NCI-H2029 (cell line): ENCODE results near the gene CLEC4F.
"Not testable (repeated sequence)": the region's sequence is repeated elsewhere in the genome, so short reads cannot be mapped to it uniquely, and the experiment has no call there.

Experiments used
- DNase-seq: peaks from one replicate; lab custom pipeline; 2025; lab: John Stamatoyannopoulos, UW

The CLEC4F gene

DNA sequence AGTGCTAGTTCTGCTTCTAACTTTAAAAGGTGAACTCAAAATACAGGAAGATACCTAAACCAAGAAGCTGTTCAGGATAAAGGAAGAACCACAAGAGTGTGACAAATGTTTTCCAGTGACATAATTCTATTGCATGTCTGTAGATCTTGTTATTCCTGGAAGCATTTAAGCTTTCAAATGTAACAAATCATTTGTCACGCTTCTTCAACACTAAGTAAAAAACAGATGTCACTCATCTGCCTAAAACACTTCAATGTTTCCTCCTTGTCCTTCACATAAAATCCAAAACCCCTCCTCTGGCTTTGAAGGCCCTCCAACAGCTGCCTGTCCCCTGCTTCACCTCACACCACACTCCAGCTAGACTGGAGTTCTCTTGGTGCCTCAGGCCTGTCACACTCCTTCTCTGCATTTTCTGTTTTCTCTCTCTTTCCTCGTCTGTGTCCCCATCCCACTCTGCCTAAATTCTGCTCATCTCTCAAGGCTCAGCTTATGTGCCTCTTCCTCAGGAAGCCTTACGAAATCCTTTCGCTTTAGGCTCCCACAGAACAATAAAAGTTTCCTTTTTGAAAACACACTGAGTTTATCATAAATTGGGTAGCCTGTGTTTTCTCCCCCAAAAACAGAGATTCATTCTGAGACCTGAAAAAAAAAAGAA is 6.4 kb upstream of the CLEC4F start:
- DNase-seq = no peak

GRCh38 chr2:70823249-70823648 is 2.9 kb upstream of the CLEC4F start:
- DNase-seq = no peak

DNA sequence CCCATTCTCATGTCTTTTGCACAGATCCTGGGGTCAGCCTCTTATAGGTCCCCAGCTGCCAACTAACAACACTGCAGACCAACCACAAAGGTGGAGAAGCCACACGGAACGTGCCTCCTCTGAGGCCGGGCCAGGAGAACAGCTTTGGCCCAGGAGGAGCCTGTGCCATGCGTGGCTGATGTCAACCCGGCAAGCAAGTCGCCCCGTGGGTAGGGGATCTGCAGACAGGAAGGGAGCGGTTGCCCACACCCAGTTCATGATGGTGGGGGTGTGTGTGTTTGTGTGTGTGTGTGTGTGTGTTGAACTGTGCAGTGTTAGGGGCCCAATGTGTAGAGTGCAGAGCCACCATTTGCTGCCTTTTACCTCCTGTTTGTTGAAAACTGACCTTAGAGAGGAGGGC is 2.4 kb upstream of the CLEC4F start:
- DNase-seq = no peak

DNA sequence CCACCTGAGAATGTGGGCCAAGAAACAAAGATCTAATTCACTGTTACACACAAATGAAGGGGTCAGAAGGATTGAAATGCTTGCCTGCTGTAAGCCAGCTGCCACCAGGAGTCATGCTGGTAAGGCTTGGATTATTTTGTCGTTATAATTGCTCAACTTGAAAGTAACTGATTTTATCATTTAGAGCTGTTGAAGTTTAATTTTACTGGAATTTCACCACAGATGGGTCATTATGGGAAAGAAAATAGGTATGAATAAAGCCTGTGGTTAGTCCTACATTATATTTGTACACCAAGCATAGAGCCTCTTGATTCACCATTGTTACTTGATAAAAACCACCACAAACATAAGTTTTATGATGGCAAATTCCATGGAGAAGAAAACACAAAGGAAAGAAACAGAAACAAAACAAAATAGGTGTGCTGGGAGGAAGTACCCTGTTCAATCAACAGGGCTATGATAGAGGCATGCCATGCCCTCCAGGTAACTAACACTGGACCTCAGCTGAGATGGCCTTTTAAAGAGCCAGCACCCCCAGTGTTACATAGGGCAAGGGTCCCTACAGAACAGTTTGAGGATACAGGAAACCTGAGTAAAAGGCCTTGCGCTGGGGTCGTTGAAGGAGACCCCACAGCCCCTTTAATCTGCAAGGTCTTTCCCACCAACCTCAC is 3.0 kb downstream of the CLEC4F start:
- DNase-seq = no peak

GRCh38 chr2:70816726-70817125 is 3.7 kb downstream of the CLEC4F start:
- DNase-seq = no peak

GRCh38 chr2:70808983-70809958 is 11.1 kb downstream of the CLEC4F start:
- DNase-seq = no peak

DNA sequence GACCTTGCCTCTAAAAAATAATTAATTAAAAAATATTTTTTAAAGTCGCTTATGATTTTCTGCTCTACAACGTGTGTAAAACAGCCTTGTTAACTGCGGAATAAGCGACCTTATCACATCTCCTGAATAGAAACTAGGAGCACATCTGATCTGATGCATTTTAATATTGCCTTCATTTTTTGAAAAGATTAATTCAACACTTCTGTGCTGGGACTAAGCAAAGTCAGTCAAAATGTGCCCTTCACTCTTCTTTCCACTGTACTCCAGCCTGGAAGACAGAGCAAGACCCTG is 12.6 kb downstream of the CLEC4F start:
- no peak for DNase-seq

GRCh38 chr2:70807102-70807827 is 13.1 kb downstream of the CLEC4F start:
- no peak for DNase-seq

DNA sequence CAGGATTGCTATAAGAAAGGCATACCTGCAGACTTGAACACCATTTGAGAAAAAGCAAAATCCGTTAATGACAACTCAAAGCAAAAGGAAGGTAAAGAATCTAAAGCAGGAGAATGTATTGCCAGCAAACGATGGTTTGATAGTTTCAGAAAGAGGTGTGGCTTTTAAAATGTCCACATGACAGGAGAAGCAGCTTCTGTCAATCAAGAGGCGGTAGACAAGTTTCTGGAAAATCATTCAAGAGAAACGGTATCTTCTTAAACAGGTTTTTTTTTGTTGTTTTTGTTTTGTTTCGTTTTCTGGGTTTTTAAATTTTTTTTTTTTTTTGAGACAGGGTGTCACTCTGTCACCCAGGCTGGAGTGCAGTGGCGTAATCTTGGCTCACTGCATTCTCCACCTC is 13.8 kb downstream of the CLEC4F start:
- DNase-seq = no peak

DNA sequence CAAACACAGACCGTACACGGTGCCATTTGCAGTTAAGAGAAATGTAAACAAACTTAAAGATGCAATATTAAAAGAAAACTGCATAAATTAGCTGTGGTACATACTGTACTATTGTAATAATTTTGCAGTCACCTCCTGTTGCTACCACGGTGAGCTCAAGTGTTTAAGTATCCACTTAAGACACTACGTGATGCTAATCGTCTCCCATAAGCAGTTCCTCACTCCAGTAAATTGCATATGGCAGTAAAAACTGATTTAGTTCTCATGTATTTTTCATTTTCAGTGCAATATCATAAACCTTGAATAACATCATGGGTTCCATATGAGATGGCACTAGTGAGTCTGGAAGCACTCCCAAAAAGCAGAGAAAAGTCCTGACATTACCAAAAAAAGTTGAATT is 14.4 kb downstream of the CLEC4F start:
- DNase-seq = peak; percentile 68

DNA sequence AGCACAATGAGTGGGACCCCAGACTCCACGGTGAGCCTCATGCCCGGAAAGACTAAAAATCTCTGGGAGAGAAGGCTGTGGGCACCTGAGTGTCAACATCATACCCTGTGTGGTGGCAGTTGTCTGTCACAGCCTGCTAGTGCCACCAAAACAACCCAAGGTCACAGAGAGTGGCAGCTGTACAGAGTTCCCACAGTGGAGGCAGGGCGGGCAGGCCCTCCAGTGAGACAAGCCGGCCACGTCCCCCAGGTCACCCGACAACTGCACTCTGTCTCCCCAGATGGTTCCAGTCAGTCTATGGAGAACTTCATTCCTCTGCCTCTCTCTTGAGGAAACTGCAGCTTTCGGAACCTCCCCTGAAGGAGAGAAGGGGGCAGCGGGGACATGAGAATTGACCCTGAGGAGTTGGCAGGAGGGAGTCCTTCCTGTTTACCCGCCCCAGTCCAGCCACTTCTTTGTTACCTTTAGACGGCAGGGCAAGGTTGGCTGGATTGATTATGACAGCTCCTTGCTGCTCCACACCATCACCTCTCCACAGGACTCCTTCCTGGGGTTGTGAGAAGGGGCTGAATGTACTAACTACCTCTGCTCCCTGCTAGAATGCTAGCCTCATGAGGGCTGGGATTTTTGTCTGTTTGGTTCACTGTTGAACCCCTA is 18.7 kb downstream of the CLEC4F start:
- no peak for DNase-seq

- DNase-seq = no peak
Observed at GRCh38 chr2:70799706-70800105, 20.7 kb downstream of the CLEC4F start.

DNA sequence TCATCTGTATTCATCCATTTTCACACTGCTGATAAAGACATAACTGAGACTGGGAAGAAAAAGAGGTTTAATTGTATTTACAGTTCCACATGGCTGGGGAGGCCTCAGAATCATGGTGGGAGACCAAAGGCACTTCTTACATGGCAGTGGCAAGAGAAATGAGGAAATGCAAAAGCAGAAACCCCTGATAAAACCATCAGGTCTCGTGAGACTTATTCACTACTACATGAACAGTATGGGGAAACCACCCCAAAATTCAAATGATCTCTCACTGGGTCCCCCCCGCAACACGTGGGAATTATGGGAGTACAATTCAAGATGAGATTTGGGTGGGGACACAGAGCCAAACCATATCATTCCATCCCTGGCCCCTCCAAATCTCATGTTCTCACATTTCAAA is 22.4 kb downstream of the CLEC4F start:
- DNase-seq = not testable (repeated sequence)

DNA sequence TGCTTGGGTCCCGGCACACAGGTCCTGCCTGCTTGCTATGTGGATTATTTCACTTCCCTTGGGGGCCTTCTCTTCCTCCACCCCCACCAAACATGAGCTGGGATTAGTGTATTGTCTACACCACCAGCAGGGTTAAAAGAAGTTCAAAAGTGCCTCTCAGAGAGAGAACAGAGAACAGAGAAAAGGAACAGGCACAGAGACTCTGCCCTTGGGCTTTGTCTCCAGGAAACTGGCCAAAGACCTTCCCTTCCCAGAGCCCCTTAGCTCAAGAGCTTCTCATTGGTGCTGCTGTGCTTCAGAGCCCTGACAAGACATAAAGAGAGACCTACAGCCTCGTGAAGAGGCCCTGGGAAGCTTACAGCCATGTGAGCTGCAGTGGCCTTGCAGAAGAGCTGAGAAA is 22.9 kb downstream of the CLEC4F start:
- DNase-seq = no peak

DNA sequence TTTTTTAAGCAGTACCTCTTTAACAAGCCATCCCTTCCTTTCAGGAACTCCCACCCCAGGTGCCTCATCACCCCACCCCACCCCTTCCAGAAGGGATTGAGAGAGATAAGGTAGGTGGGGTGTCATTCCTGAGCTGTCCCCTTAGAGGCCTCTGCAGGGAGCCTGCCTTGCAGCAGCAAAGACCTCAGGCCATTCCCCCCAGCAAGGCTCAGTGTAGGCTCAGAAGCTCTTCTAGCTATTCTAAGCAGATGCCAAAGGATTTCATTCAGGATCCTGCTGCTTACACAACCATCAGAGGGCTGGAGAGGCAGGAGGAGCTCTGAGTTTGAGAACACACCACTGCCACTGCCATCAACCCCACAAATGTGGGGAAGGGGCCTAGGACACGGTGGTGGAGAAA is 24.1 kb downstream of the CLEC4F start:
- DNase-seq = no peak

- no peak for DNase-seq
Observed at GRCh38 chr2:70795164-70795995, 25.0 kb downstream of the CLEC4F start.

GRCh38 chr2:70793450-70793849 is 26.9 kb downstream of the CLEC4F start:
- no peak for DNase-seq

DNA sequence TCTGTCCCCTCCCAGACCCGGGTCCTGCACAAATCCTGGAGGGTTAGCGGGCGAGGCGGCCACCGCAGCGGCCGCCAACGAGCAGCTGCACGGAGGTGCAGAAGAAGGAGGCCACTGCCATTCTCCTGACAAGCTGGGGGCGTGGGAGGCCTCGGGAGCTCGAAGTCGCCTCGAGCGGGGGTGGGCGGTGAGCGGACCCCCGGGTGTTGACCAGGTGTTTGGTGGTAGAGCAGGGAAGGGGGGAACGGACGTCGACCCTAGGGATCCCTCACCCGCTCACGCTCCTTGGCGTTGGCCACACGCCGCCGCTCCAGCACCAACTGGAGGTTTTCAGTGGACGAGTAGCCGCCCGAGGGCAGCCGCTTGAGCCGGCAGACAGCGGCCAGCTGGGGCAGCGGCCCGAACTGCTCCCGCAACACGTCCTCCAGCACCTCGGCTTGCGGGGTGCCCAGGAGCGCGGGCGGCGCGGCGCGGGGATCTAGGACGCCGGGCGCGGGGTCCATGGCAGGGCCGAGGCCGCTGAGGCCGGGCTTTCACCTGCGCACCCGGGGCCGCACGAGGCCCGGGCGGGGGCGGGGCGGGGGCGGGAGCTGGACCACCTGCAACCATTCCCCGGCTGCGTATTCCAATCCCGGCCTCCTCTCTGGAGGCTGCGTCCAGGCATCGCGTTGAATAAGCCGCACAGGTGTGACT is 30.1 kb downstream of the CLEC4F start, which contains the start of gene FIGLA:
Gene FIGLA, minus strand, starts transcription at position 508 of the 693 bp plus-strand sequence. Its CDS starts 5 bp downstream, at position 503.
- no peak for DNase-seq

DNA sequence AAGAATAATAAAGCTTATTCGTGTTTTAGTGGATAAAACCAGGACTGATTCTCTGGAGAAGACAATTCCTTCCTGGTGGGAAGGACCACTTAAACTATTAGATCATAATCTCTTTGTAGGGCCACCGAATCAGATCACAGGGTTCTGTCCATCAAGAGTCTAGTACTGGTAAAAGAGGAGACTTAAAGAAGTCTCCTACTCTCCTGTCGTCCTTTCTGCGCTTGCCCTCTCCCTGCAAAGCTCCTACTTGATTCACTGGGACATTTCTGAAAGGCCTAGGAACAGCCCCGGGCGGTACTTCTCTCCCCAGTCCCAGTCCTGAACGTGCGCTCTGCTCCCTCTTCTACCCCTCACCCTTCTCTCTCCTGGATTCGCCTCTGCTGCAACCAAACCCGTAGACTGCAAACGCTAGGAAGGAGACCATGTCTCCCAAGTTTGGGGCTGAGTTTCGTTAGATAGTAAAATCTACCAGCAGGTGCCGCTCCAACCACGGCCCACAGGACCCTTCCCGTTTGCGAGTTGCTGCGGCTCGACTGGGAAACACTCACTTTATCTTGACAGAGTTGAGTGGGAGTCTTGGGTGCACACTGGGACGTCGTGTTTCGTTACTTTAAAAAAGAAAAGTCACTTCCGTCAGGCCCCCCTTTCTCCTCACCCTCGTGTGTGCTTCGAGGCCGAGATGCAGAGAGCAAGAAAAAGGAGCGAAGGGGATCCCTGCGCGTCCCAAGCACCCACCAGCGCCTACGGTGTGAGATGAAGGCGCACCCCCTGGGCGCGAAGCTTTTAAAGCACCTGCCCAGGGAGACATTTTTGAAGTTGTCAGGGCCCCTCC is 30.9 kb downstream of the CLEC4F start:
- DNase-seq = peak; percentile 54
